ENCODE data around the gene TAOK1. TPM values are rescaled to one million over a fixed set of nuclear protein-coding genes. Genes with fewer than 3 reads are reported as not detected.

The TAOK1 gene
- total RNA-seq, 1 donor from 2014 or later = 87.1 TPM

GRCh38 chr17:29596811-29597210, 206.6 kb downstream of the TAOK1 start:
- no peaks in the 10 kb centered on the region for H3K9me3 Mint-ChIP-seq (ENCODE audit: low read depth)
- no peak overlapping the region for H3K27ac Mint-ChIP-seq (ENCODE audit: unreplicated experiment)
- DNase-seq (ENCODE audit: low spot score) = peak; percentile 75
- H3K27me3 Mint-ChIP-seq (ENCODE audit: low read depth) = no peaks in the 10 kb centered on the region
- H3K36me3 Mint-ChIP-seq (ENCODE audit: low read depth) = no peaks in the 10 kb centered on the region
- H3K4me3 Mint-ChIP-seq (ENCODE audit: unreplicated experiment) = no peak overlapping the region
- TF ChIP-seq CTCF (IDR thresholded peaks at IDR 0.05) = no peak
- H3K4me1 Mint-ChIP-seq (ENCODE audit: low read depth) = peaks cover 38% of the 10 kb centered on the region

GRCh38 chr17:29597361-29598172, 207.4 kb downstream of the TAOK1 start:
- TF ChIP-seq CTCF (IDR thresholded peaks at IDR 0.05) = no peak
- Mint-ChIP-seq H3K9me3 (ENCODE audit: low read depth) (no peaks in the 10 kb centered on the region), H3K4me3 (ENCODE audit: unreplicated experiment) (no peak overlapping the region), H3K36me3 (ENCODE audit: low read depth) (no peaks in the 10 kb centered on the region), H3K27ac (ENCODE audit: unreplicated experiment) (no peak overlapping the region), H3K4me1 (ENCODE audit: low read depth) (peaks cover 31% of the 10 kb centered on the region), H3K27me3 (ENCODE audit: low read depth) (no peaks in the 10 kb centered on the region)
- peak; percentile 76 for DNase-seq (ENCODE audit: low spot score)

Other genes starting within 250 kb of the TAOK1 start
- 24.4 to 30.0 TPM (median 26.1 TPM) in 3 replicates for gene MYO18A, start 210.0 kb upstream of the TAOK1 start, total RNA-seq
- not detected in 3 replicates for gene CRYBA1, start 143.5 kb upstream of the TAOK1 start, total RNA-seq
- gene NUFIP2, start 96.2 kb upstream of the TAOK1 start, total RNA-seq = 50.3 to 60.1 TPM (median 53.7 TPM) in 3 replicates
- 10.2 to 16.7 TPM (median 11.7 TPM) in 3 replicates for gene ABHD15, start 176.7 kb downstream of the TAOK1 start, total RNA-seq
- 44.6 to 49.8 TPM (median 48.3 TPM) in 3 replicates for gene TP53I13, start 178.3 kb downstream of the TAOK1 start, total RNA-seq
- gene GIT1, start 199.3 kb downstream of the TAOK1 start, total RNA-seq = 32.1 to 37.7 TPM (median 35.7 TPM) in 3 replicates
- 21.6 to 27.1 TPM (median 24.5 TPM) in 3 replicates for gene ANKRD13B, start 202.8 kb downstream of the TAOK1 start, total RNA-seq
- 6.7 to 7.6 TPM (median 7.2 TPM) in 3 replicates for gene CORO6, start 232.5 kb downstream of the TAOK1 start, total RNA-seq